ENCODE measurements around the gene HNRNPR.
"Not testable (repeated sequence)": the region's sequence is repeated elsewhere in the genome, so short reads cannot be mapped to it uniquely, and the experiment has no call there.

The HNRNPR gene

GRCh38 chr1:23322770-23323169 is 21.3 kb downstream of the HNRNPR start:
- no peak for DNase-seq (ENCODE audit: low read depth, low spot score)
- ChIA-PET CTCF (interaction anchor here (1.0 to 2.3 kb wide), 2 partner anchors 81 to 208 kb away, joined by 3 to 10 read pairs; partner anchors contain the start of gene E2F2), POLR2A (no interaction called here)
- no peak for TF ChIP-seq CTCF (IDR thresholded peaks at IDR 0.05; ENCODE audit: insufficient read depth, low read length, missing control alignments)
- H3K4me3 ChIP-seq (ENCODE audit: low read depth, low read length): no peak overlapping the region

GRCh38 chr1:23310280-23310679 is 33.8 kb downstream of the HNRNPR start:
- POLR2A ChIA-PET; H3K4me3 ChIP-seq (ENCODE audit: low read depth, low read length); CTCF ChIA-PET; DNase-seq (ENCODE audit: low read depth, low spot score): not testable (repeated sequence)

GRCh38 chr1:23304140-23304620 is 39.9 kb downstream of the HNRNPR start:
- ChIA-PET POLR2A (no interaction called here), CTCF (no interaction called here)
- no peak for TF ChIP-seq CTCF (IDR thresholded peaks at IDR 0.05; ENCODE audit: insufficient read depth, low read length, missing control alignments)
- H3K4me3 ChIP-seq (ENCODE audit: low read depth, low read length): no peak overlapping the region
- no peak for DNase-seq (ENCODE audit: low read depth, low spot score)

- ChIA-PET POLR2A (no interaction called here), CTCF (no interaction called here)
- TF ChIP-seq CTCF (IDR thresholded peaks at IDR 0.05; ENCODE audit: insufficient read depth, low read length, missing control alignments): no peak
- no peak overlapping the region for H3K4me3 ChIP-seq (ENCODE audit: low read depth, low read length)
- no peak for DNase-seq (ENCODE audit: low read depth, low spot score)
These were observed 40.6 kb downstream of the HNRNPR start for GRCh38 chr1:23303524-23303923.

GRCh38 chr1:23296931-23297330 is 47.2 kb downstream of the HNRNPR start:
- POLR2A ChIA-PET: no interaction called here
- CTCF ChIA-PET: no interaction called here

GRCh38 chr1:23291706-23292105 is 52.4 kb downstream of the HNRNPR start:
- no peak overlapping the region for H3K4me3 ChIP-seq (ENCODE audit: low read depth, low read length)
- TF ChIP-seq CTCF (IDR thresholded peaks at IDR 0.05; ENCODE audit: insufficient read depth, low read length, missing control alignments): no peak
- POLR2A ChIA-PET: no interaction called here
- CTCF ChIA-PET: no interaction called here
- no peak for DNase-seq (ENCODE audit: low read depth, low spot score)

More at GRCh38 chr1:23296931-23297330, 47.2 kb downstream of the HNRNPR start:
- no peak for TF ChIP-seq CTCF (IDR thresholded peaks at IDR 0.05; ENCODE audit: insufficient read depth, low read length, missing control alignments)
- DNase-seq (ENCODE audit: low read depth, low spot score): no peak
- H3K4me3 ChIP-seq (ENCODE audit: low read depth, low read length): no peak overlapping the region

- CTCF ChIA-PET: interaction anchor here (1.6 kb wide), 1 partner anchor 23 kb away, joined by 6 read pairs; no protein-coding TSS in a partner anchor
- DNase-seq (ENCODE audit: low read depth, low spot score): no peak
- POLR2A ChIA-PET: no interaction called here
- no peak for TF ChIP-seq CTCF (IDR thresholded peaks at IDR 0.05; ENCODE audit: insufficient read depth, low read length, missing control alignments)
- no peak overlapping the region for H3K4me3 ChIP-seq (ENCODE audit: low read depth, low read length)
These were observed 53.1 kb downstream of the HNRNPR start for GRCh38 chr1:23290836-23291565.
